ENCODE measurements around the gene ZNF618.

DNA sequence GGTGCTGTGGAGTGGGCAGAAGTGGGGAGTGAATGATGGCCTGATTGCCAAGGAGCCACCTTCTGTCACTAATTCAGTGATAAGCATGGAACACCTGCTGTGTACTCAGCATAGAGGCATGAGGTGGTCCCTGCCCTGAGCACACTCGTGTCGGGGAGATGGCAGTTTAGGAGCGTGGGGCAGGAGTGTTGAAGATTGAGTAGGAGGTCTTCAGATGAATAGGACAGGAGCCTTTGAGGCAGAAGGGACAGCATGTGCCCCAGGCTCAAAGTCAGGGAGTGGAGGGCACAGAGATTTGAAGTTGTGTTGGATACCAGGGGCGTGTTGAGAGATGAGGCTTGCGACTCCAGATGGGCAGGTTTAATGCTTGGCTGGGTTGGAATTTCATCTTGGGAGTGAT is 55.0 kb downstream of the ZNF618 start:
- TF ChIP-seq CTCF (IDR thresholded peaks at IDR 0.05) (no peak), POLR2A (IDR thresholded peaks at IDR 0.05) (no peak)

Data from esophagus squamous epithelium (tissue), 4 donors.